Pancreas (tissue), 10 donors: Measurements from ENCODE around the gene HS2ST1. TPM values are rescaled to one million over a fixed set of nuclear protein-coding genes. Genes with fewer than 3 reads are reported as not detected.
A peak's percentile ranks its signal among the peaks of the same experiment; 100 is the strongest.

Experiments
- ATAC-seq, 4 donors: fragments of 200-7000 bp; cut with Tn5 transposase; one replicate each; pipeline versions ENCODE4 v1.8.0 to v1.9.1; 2020; ENCODE audit warnings: mild to moderate bottlenecking in 4 of 4, moderate library complexity in 4 of 4
- DNase-seq, 6 donors: peaks; one replicate each; pipeline ENCODE4 v3.0.0-alpha.2; 2020
- FAIRE-seq: peaks from 2 replicates; lab custom pipeline; 2012; peaks lifted over from hg19 to GRCh38; lab: Jason Lieb, UNC
- H3K27ac ChIP-seq, 4 donors: fragments of 200-600 bp; sonication (generic); 1 replicate in 3 of 4; 2 replicates in 1 of 4; pipeline versions ENCODE4 v1.5.0 to v1.8.0; 2020
- H3K27me3 ChIP-seq, 4 donors: fragments of 200-600 bp; one replicate each; pipeline ENCODE4 v1.8.0; 2021
- H3K36me3 ChIP-seq, 3 donors: fragments of 200-600 bp; sonication (generic) in 1 of 3; one replicate each; pipeline versions ENCODE4 v1.5.0 to v1.8.0; 2020 to 2021
- H3K4me1 ChIP-seq, 3 donors: fragments of 200-600 bp; one replicate each; pipeline ENCODE4 v1.8.0; 2021
- H3K4me3 ChIP-seq, 4 donors: fragments of 200-600 bp; sonication (generic) in 2 of 4; one replicate each; pipeline versions ENCODE4 v1.5.0 to v1.8.0; 2020 to 2021
- H3K9me3 ChIP-seq, 4 donors: fragments of 200-600 bp; one replicate each; pipeline ENCODE4 v1.8.0; 2021
- WGBS, 2 donors: extraction: QIAGEN DNeasy Blood & Tissue Kit; methylation state at CpG; one replicate each; pipeline ENCODE4 v1.1.7; 2013; 5-methylcytosine and 5-hydroxymethylcytosine counted together
- intact Hi-C, 3 donors: fragments of 100-400 bp; cut with DNase I; formaldehyde crosslinking; loops; one replicate each; pipeline versions ENCODE4 v1.11.1 to v1.14.2; 2022
- polyA plus RNA-seq, 2 donors: library from polyadenylated mRNA; stranded (reverse); fragments of 200-250 nt; gene quantifications; one replicate each; pipeline ENCODE4 v1.2.3, GENCODE V29; 2013
- total RNA-seq, 6 donors: library from RNA; stranded (reverse); fragmentation: NEBNext Ultra II Directional in 4 of 6; extraction: Animal tissue kit (Norgen Biotek cat#: 25700) in 4 of 6; gene quantifications; one replicate each; pipeline versions ENCODE4 v1.2.1 to v1.2.4, GENCODE V29; 2021 to 2023
- TF ChIP-seq, protein P1 (sequence below), 4 donors: fragments of 200-600 bp; sonication (generic) in 3 of 4; IDR thresholded peaks; one replicate each; pipeline versions ENCODE4 v1.5.0 to v1.8.0; 2021; ENCODE audit warnings: antibody characterized with exemption in 4 of 4
- donor health status: healthy with polysubstance abuse.
- donor health status: DM: no; HTN: no; CAD: no; lungs with moderate emphysema.
- donor health status: DM: no; HTN: no; CAD: no.
- donor health status: control.
- donor health status: control.
- donor health status: Bipolar disorder and iron deficiency.
- donor health status: DM: yes; HTN: yes; CAD: no.
- donor health status: DM: no; HTN: no; CAD: no.
- donor health status: DM: no; HTN: no; CAD: no.
- donor health status: DM: yes; HTN: yes; CAD: no.

The HS2ST1 gene
- total and polyA plus RNA-seq, 8 donors = 2.8 to 16.1 (median 10.9) TPM

DNA sequence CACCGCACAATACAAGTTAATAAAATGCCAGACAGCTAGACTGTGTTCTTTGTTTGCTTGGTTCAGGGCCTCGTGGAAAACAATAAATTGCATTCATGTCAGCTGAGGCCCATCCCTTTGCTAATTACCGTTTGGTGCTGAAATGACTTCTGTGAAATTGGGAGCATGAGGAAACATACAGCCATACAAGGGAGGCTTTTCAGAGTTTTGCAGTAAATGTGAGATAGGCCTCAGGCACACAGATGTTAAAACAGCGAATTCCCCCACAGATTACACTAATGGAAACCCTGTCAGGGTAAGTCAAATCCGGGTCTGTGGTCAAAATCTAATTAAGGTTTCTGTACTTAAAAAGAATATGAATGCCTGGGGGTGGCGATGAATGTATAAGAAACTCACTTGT is 240.7 kb downstream of the HS2ST1 start:
- Histone ChIP-seq H3K27ac (no peak overlapping the region), H3K4me3 (no peak overlapping the region), H3K27me3 (no peaks in the 10 kb centered on the region), H3K9me3 (no peaks in the 10 kb centered on the region), H3K4me1 (no peaks in the 10 kb centered on the region), H3K36me3 (no peaks in the 10 kb centered on the region)
- 50 to 51% methylated on average over 6 of the region's 6 CpGs for WGBS, 2 donors
- TF ChIP-seq, protein P1, sequence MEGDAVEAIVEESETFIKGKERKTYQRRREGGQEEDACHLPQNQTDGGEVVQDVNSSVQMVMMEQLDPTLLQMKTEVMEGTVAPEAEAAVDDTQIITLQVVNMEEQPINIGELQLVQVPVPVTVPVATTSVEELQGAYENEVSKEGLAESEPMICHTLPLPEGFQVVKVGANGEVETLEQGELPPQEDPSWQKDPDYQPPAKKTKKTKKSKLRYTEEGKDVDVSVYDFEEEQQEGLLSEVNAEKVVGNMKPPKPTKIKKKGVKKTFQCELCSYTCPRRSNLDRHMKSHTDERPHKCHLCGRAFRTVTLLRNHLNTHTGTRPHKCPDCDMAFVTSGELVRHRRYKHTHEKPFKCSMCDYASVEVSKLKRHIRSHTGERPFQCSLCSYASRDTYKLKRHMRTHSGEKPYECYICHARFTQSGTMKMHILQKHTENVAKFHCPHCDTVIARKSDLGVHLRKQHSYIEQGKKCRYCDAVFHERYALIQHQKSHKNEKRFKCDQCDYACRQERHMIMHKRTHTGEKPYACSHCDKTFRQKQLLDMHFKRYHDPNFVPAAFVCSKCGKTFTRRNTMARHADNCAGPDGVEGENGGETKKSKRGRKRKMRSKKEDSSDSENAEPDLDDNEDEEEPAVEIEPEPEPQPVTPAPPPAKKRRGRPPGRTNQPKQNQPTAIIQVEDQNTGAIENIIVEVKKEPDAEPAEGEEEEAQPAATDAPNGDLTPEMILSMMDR (IDR thresholded peaks at IDR 0.05) = no peak
- DNase-seq = no peak
- no peak for FAIRE-seq
- intact Hi-C loops = no loop called here
- ATAC-seq = peak in 2 of 4 donors; percentile 45 to 61

DNA sequence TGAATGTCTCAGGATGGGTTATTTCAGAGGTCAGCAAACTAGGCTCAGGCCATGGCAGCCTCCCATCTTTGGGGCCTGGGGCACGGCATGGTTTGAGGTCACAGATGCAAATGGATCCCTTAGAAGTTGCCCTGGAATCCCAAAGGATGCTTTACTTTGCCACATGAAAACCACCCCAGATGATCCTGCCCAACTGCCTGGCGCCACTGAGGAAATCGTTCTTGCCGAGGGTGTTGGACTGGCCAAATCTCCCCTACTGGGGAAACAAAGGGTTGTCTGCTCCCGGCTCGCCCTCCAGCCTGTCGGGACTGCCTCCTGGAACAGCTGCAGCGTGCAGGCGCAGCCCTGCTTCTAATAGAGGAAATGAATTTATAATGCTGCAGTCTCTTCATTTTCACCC is 241.2 kb downstream of the HS2ST1 start:
- Histone ChIP-seq H3K4me3 (no peak overlapping the region), H3K27ac (no peak overlapping the region), H3K9me3 (no peaks in the 10 kb centered on the region), H3K27me3 (no peaks in the 10 kb centered on the region), H3K4me1 (no peaks in the 10 kb centered on the region), H3K36me3 (no peaks in the 10 kb centered on the region)
- intact Hi-C loops = no loop called here
- DNase-seq (no peak), FAIRE-seq (no peak), ATAC-seq (no peak)
- TF ChIP-seq, protein P1 (IDR thresholded peaks at IDR 0.05) = no peak
- 83 to 88% methylated on average over 9 of the region's 9 CpGs for WGBS, 2 donors

DNA sequence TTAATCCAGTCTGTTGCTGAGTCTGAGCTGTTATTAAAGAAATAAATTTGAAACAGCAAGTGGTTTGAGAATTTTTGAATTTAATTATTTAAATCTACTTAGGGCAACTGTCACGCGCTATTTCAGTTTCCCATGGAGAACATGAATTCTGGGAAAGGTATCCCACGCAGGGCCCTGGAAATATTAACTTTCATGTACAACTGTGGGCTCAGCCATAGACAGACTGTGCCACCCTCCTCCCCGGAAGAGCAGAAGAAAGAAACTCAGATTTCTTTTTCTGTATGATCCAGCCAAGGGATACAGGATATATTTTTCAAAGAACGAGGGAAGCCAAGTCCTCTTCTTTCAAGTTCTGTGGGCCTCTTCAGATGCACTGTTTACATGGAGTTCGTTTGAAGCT is 241.7 kb downstream of the HS2ST1 start:
- no peak overlapping the region for H3K4me3 ChIP-seq

DNA sequence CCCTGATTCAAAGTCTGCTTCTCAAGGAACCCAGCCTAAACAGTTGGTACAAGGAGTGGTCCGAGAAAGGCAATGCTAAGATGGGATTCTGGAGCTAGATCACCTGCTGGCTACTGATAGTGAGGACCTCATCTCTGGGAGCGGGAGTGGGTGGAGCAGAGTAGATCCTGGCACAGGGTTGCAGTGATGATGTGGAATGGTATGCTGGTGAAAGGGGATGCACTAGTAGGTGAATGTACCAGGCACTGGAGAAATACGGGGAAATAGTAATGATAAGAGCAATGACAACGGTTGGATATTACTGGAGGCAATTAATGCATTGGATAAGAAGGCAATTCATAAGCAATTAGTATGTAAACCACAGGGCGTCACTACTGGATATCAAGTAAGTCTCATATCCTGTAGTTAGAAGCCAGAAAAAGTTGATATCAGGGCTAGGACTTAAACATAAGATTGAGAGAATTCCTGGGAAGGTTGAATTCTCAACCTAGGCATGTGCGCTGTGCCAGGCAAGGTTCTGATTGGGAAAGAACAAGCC is 245.0 kb downstream of the HS2ST1 start:
- Histone ChIP-seq H3K4me3 (no peak overlapping the region), H3K27ac (no peak overlapping the region), H3K27me3 (no peaks in the 10 kb centered on the region), H3K9me3 (no peaks in the 10 kb centered on the region), H3K4me1 (no peaks in the 10 kb centered on the region), H3K36me3 (no peaks in the 10 kb centered on the region)
- no peak for DNase-seq
- no peak for ATAC-seq
- no peak for FAIRE-seq
- 82 to 87% methylated on average over 6 of the region's 6 CpGs for WGBS, 2 donors
- TF ChIP-seq, protein P1 (IDR thresholded peaks at IDR 0.05) = no peak
- intact Hi-C loops = no loop called here

More for the DNA sequence above, 241.7 kb downstream of the HS2ST1 start:
- DNase-seq (no peak), FAIRE-seq (no peak), ATAC-seq (no peak)
- Histone ChIP-seq H3K36me3 (no peaks in the 10 kb centered on the region), H3K27ac (no peak overlapping the region), H3K4me1 (no peaks in the 10 kb centered on the region), H3K9me3 (no peaks in the 10 kb centered on the region), H3K27me3 (no peaks in the 10 kb centered on the region)
- 83 to 88% methylated on average over 6 of the region's 6 CpGs for WGBS, 2 donors
- TF ChIP-seq, protein P1 (IDR thresholded peaks at IDR 0.05) = no peak
- intact Hi-C loops = no loop called here

Other genes starting within 250 kb of the HS2ST1 start
- 10 to 100 TPM; 37.5 to 48.3 (median 41.6) TPM for gene SH3GLB1, start 210.1 kb upstream of the HS2ST1 start, total RNA-seq
- 10 to 100 TPM; 15.3 to 32.1 TPM for gene SH3GLB1, start 210.1 kb upstream of the HS2ST1 start, polyA plus RNA-seq
- gene SELENOF, start 509 bp upstream of the HS2ST1 start, total RNA-seq = 10 to 100 TPM; 47.9 to 98.5 (median 80.2) TPM
- gene SELENOF, start 509 bp upstream of the HS2ST1 start, polyA plus RNA-seq = 10 to 100 TPM; 28.9 to 89.8 TPM